Transverse colon (tissue), 4 donors: ENCODE measurements around the gene INAFM2. TPM values are rescaled to one million over a fixed set of nuclear protein-coding genes. Genes with fewer than 3 reads are reported as not detected.
A peak's percentile ranks its signal among the peaks of the same experiment; 100 is the strongest.

ENCODE experiments used
- DNase-seq: peaks from one replicate; pipeline ENCODE4 v3.0.0-alpha.2; 2019
- H3K27ac ChIP-seq, 4 donors: fragments of 200-600 bp; sonication (generic); 2 replicates each; pipeline ENCODE4 v1.5.1; 2016 to 2018; ENCODE audit warnings: inconsistent platforms in 4 of 4
- H3K27me3 ChIP-seq: fragments of 200-600 bp; sonication (generic); 2 replicates; pipeline ENCODE4 v1.5.1; 2017; ENCODE audit warnings: inconsistent platforms
- H3K36me3 ChIP-seq, 4 donors: fragments of 200-600 bp; sonication (generic); 2 replicates each; pipeline ENCODE4 v1.5.1; 2017 to 2019; ENCODE audit warnings: inconsistent platforms in 4 of 4
- H3K4me1 ChIP-seq, 4 donors: fragments of 200-600 bp; sonication (generic); 2 replicates each; pipeline ENCODE4 v1.5.1; 2017 to 2020; ENCODE audit warnings: inconsistent platforms in 4 of 4
- H3K4me3 ChIP-seq, 4 donors: fragments of 200-600 bp; sonication (generic); 1 replicate in 1 of 4; 2 replicates in 3 of 4; pipeline versions ENCODE4 v1.5.1 to v1.6.1; 2017 to 2019; ENCODE audit warnings: inconsistent platforms in 4 of 4
- H3K9me3 ChIP-seq, 2 donors: fragments of 200-600 bp; sonication (generic); 2 replicates each; pipeline ENCODE4 v1.5.1; 2017 to 2019; ENCODE audit warnings: inconsistent platforms in 2 of 2
- CTCF ChIP-seq, 5 experiments: fragments of 200-600 bp in 3 of 5; fragments of 450-650 bp in 2 of 5; sonication (generic) in 3 of 5; IDR thresholded peaks; 1 replicate in 2 of 5; 2 replicates in 3 of 5; pipeline ENCODE4 v1.5.1; 2016 to 2017; ENCODE audit warnings: antibody characterized with exemption in 5 of 5, inconsistent platforms in 3 of 5, mild to moderate bottlenecking in 2 of 5, moderate library complexity in 1 of 5
- EP300 ChIP-seq: sonication (generic); formaldehyde crosslinking; IDR thresholded peaks from one replicate; pipeline ENCODE4 v1.6.1; 2017; ENCODE audit warnings: antibody characterized with exemption, low read depth
- POLR2A ChIP-seq: fragments of 450-650 bp; IDR thresholded peaks from one replicate; pipeline ENCODE4 v1.6.1; 2016; ENCODE audit warnings: antibody characterized with exemption, mild to moderate bottlenecking, moderate library complexity
- POLR2AphosphoS5 ChIP-seq, 3 donors: sonication (generic); formaldehyde crosslinking; IDR thresholded peaks; one replicate each; pipeline ENCODE4 v1.6.1; 2016; ENCODE audit warnings: antibody characterized with exemption in 3 of 3
- WGBS, 2 donors: methylation state at CpG; one replicate each; pipeline ENCODE4 v1.1.5; 2018; ENCODE audit warnings: low coverage in 1 of 2; 5-methylcytosine and 5-hydroxymethylcytosine counted together
- in situ Hi-C, 4 donors: fragments of 200-750 bp; cut with MboI; loops; one replicate each; pipeline versions ENCODE4 v1.15.0 to v1.15.1; 2017; ENCODE audit warnings: low sequenced_read_pairs in 3 of 4, low pct_ligation_motif_present in 1 of 4, low pct_unique_long_range_greater_than_20kb in 1 of 4
- intact Hi-C: fragments of 100-400 bp; cut with DNase I; formaldehyde crosslinking; loops from one replicate; pipeline ENCODE4 v1.15.1; 2023; ENCODE audit warnings: low total_unique reads
- total RNA-seq, 4 donors: library from RNA; depleted of rRNA; stranded (reverse); fragments of >200 nt; gene quantifications; one replicate each; pipeline ENCODE4 v1.1.0, GENCODE V29; 2016

INAFM2 gene
- total RNA-seq, 4 donors from 2014 or later: 14.5 to 62.1 (median 19.4) TPM

- H3K27me3 ChIP-seq: no peaks in the 10 kb centered on the region
- no peak for TF ChIP-seq POLR2A
- no peak for TF ChIP-seq CTCF (IDR thresholded peaks at IDR 0.05)
- no peak for TF ChIP-seq EP300
- no peak for TF ChIP-seq POLR2AphosphoS5 (IDR thresholded peaks at IDR 0.05)
- intact Hi-C loops: loop anchor here (1.0 kb wide), 1 partner anchor 78 kb away; no protein-coding TSS in a partner anchor
- in situ Hi-C loops: no loop called here
- H3K9me3 ChIP-seq: no peaks in the 10 kb centered on the region
- DNase-seq: no peak
- no peaks in the 10 kb centered on the region for H3K36me3 ChIP-seq
- H3K4me1 ChIP-seq: peaks cover 53 to 94% (median 89%) of the 10 kb centered on the region in 4 donors
- no peak overlapping the region for H3K4me3 ChIP-seq
- H3K27ac ChIP-seq: peak overlapping the region; percentile 95 to 98 (median 96)
- 38 to 50% methylated on average over 3 to 6 of the region's 6 CpGs for WGBS, 2 donors
Measured at GRCh38 chr15:40344217-40344616, 20.7 kb downstream of the INAFM2 start.

GRCh38 chr15:40344631-40345120, 21.2 kb downstream of the INAFM2 start:
- TF ChIP-seq POLR2A (peak; percentile 70), CTCF (IDR thresholded peaks at IDR 0.05) (peak; percentile 76 to 88 (median 85)), EP300 (no peak), POLR2AphosphoS5 (IDR thresholded peaks at IDR 0.05) (peak in 2 of 3 donors; percentile 64 to 77)
- Histone ChIP-seq H3K9me3 (no peaks in the 10 kb centered on the region), H3K27ac (peak overlapping the region; percentile 95 to 98 (median 96)), H3K36me3 (no peaks in the 10 kb centered on the region), H3K4me1 (peaks cover 48 to 93% (median 86%) of the 10 kb centered on the region in 4 donors), H3K4me3 (peak overlapping the region in 2 of 4 donors; percentile 8 to 12), H3K27me3 (no peaks in the 10 kb centered on the region)
- intact Hi-C loops (loop anchor here (1.0 kb wide), 1 partner anchor 78 kb away; no protein-coding TSS in a partner anchor), in situ Hi-C loops (no loop called here)
- 0 to 24% methylated on average over 2 to 15 of the region's 15 CpGs for WGBS, 2 donors
- peak; percentile 85 for DNase-seq

- no peak for TF ChIP-seq EP300
- no peak for TF ChIP-seq POLR2AphosphoS5 (IDR thresholded peaks at IDR 0.05)
- TF ChIP-seq POLR2A: no peak
- TF ChIP-seq CTCF (IDR thresholded peaks at IDR 0.05): no peak
- peaks cover 49 to 93% (median 85%) of the 10 kb centered on the region in 4 donors for H3K4me1 ChIP-seq
- intact Hi-C loops (no loop called here), in situ Hi-C loops (no loop called here)
- no peaks in the 10 kb centered on the region for H3K27me3 ChIP-seq
- H3K9me3 ChIP-seq: no peaks in the 10 kb centered on the region
- H3K27ac ChIP-seq: peak overlapping the region; percentile 95 to 98 (median 96)
- 63% methylated on average over 10 of the region's 10 CpGs; no CpG with 5 or more reads in 1 of the 2 donors for WGBS, 2 donors
- peak overlapping the region in 2 of 4 donors; percentile 8 to 12 for H3K4me3 ChIP-seq
- no peaks in the 10 kb centered on the region for H3K36me3 ChIP-seq
- peak; percentile 20 for DNase-seq
Measured at GRCh38 chr15:40345225-40345866, 21.9 kb downstream of the INAFM2 start.

- in situ Hi-C loops (no loop called here), intact Hi-C loops (no loop called here)
- TF ChIP-seq POLR2A (peak; percentile 93), CTCF (IDR thresholded peaks at IDR 0.05) (no peak), EP300 (peak; percentile 79), POLR2AphosphoS5 (IDR thresholded peaks at IDR 0.05) (peak; percentile 87 to 97 (median 95))
- Histone ChIP-seq H3K9me3 (no peaks in the 10 kb centered on the region), H3K4me3 (peak overlapping the region in 1 of 4 donors; percentile 3), H3K36me3 (no peaks in the 10 kb centered on the region), H3K27me3 (no peaks in the 10 kb centered on the region), H3K4me1 (peaks cover 48 to 88% (median 81%) of the 10 kb centered on the region in 4 donors), H3K27ac (peak overlapping the region; percentile 95 to 98 (median 96))
- peak; percentile 89 for DNase-seq
- 55% methylated on average over 6 of the region's 6 CpGs; no CpG with 5 or more reads in 1 of the 2 donors for WGBS, 2 donors
Measured at GRCh38 chr15:40345867-40346578, 22.5 kb downstream of the INAFM2 start.
